ENCODE measurements around the gene CYP24A1.

CYP24A1 gene

DNA sequence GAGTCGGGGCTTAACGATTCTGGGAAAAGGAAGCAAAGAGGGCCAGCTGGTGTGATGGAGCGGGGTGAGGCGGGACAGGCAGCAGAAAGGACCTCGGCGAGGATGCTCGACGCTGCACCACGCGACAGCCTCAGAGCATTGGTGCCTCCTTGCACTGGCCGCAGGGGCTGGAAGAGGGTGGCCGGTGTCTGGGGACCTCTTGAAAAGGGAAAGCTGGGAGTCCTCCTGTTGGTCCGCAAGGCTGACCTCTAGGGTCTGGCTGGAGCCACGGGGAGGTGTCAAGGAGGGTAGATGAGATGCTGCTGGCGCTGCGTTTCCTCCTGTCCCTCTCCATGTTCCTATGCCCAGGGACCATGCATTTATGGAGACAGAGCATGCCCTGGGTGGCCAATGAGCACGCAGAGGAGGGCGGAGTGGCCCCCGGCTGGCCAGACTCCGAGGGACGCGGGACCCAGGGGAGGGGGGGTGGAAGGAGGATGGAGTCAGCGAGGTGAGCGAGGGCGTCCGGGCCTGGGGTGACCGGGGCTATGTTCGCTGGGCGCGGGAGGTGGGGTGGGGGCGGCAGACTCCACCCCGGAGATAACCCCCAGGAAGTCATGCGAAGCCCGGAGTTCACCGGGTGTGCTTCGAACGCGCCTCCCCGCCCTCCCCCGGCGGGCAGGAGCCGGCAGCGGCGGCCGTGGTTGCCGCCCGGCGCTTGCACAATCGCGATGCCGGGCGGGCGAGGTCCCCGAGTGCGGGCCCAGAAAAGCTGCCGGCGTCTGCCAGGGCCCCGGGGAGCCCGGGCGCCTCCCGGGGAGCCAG, at the start of gene CYP24A1:
TSS of gene CYP24A1 (minus strand) at position 334 of the 804 bp plus-strand sequence. CDS start 407 bp downstream, outside the sequence.
- H3K36me3 Mint-ChIP-seq (ENCODE audit: low read depth), result no peaks in the 10 kb centered on the region
- peak within 1 kb of the TSS; percentile 48 for H3K4me3 Mint-ChIP-seq
- H3K9me3 Mint-ChIP-seq, result no peaks in the 10 kb centered on the region
- no peak for DNase-seq
- no peak within 1 kb of the TSS for H3K27ac Mint-ChIP-seq
- H3K27me3 Mint-ChIP-seq, result peaks cover 88% of the 10 kb centered on the region
- H3K4me1 Mint-ChIP-seq (ENCODE audit: low read depth), result peaks cover 22% of the 10 kb centered on the region

DNA sequence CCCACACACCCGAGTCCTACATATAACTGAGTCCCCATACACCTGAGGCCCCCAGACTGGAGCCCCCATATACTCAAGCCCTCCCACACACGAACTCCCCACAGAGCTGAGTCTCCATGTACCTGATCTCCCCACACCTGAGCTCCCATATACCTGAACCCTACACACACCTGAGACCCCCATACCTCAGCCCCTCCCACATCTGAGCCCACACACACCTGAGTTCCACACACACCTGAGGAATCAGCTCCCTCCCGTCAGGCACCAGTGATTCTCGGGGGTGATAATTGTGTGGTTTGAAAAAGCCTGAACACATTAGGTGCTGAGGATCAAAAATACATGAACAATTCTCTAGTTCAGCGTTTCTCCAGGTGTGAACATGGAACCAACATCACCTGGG, 49.5 kb upstream of the CYP24A1 start:
- Mint-ChIP-seq H3K9me3 (peaks cover 7% of the 10 kb centered on the region), H3K27ac (peak overlapping the region; percentile 31), H3K4me1 (ENCODE audit: low read depth) (peaks cover 31% of the 10 kb centered on the region), H3K4me3 (no peak overlapping the region), H3K27me3 (no peaks in the 10 kb centered on the region), H3K36me3 (ENCODE audit: low read depth) (peaks cover 24% of the 10 kb centered on the region)
- no peak for DNase-seq

GRCh38 chr20:54221996-54222890, 48.5 kb upstream of the CYP24A1 start:
- no peak for DNase-seq
- no peaks in the 10 kb centered on the region for H3K9me3 Mint-ChIP-seq
- peaks cover 32% of the 10 kb centered on the region for H3K36me3 Mint-ChIP-seq (ENCODE audit: low read depth)
- H3K4me3 Mint-ChIP-seq, result no peak overlapping the region
- H3K27me3 Mint-ChIP-seq, result no peaks in the 10 kb centered on the region
- H3K27ac Mint-ChIP-seq, result peak overlapping the region; percentile 87
- peaks cover 26% of the 10 kb centered on the region for H3K4me1 Mint-ChIP-seq (ENCODE audit: low read depth)

- peak overlapping the region; percentile 87 for H3K27ac Mint-ChIP-seq
- H3K4me1 Mint-ChIP-seq (ENCODE audit: low read depth), result peaks cover 27% of the 10 kb centered on the region
- peaks cover 38% of the 10 kb centered on the region for H3K36me3 Mint-ChIP-seq (ENCODE audit: low read depth)
- no peaks in the 10 kb centered on the region for H3K9me3 Mint-ChIP-seq
- H3K4me3 Mint-ChIP-seq, result no peak overlapping the region
- no peak for DNase-seq
- no peaks in the 10 kb centered on the region for H3K27me3 Mint-ChIP-seq
Measured at GRCh38 chr20:54221353-54221752, 47.6 kb upstream of the CYP24A1 start.

DNA sequence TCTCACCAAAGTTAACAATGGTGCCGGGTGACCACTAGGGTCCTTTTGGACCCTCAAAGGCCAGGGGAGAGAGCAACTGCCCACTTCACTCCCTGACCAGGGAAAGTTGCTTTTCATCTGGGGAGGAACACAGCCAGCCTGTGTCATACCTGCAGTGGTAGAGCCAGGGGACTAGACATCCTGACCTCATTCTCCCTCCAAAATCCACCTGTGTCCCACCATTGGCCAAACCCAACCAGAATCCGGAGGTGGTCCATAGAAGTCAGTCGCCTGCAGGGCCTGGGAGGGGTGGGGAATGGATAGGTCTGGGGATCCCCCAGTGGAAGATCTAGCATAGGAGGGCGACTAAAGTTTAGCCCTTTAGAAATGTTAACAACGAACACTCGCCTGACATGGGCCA, 46.9 kb upstream of the CYP24A1 start:
- H3K4me3 Mint-ChIP-seq, result no peak overlapping the region

DNA sequence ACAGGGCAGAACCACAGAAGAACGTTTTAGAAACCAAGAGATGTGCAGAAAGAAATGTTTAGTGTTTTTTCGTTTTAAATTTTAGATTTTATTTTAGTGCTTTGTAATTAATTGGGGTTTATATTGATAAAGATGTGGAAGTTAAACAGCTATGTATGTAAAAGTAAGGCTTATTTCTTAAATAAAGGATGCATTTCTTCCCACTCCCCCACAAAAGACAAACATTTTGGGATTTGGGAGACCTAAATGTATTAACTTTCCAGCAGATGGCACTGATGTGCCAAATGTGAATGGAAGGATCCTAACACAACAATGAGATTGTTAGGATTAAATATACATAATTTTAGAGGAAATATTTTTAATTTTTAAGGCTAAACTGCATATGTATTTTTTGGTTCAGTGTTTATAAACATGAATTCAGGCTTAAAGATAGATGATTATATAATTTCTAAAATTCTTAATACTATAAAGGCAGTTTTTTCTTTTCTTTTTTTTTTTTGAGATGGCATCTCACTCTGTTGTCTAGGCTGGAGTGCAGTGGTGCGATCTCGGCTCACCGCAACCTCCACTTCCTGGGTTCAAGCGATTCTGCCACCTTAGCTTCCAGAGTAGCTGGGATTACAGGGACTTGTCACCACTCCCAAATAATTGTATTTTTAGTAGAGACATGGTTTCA, 46.1 kb upstream of the CYP24A1 start:
- Mint-ChIP-seq H3K4me3 (no peak overlapping the region), H3K36me3 (ENCODE audit: low read depth) (peaks cover 53% of the 10 kb centered on the region), H3K27ac (no peak overlapping the region), H3K4me1 (ENCODE audit: low read depth) (peaks cover 31% of the 10 kb centered on the region), H3K27me3 (no peaks in the 10 kb centered on the region), H3K9me3 (no peaks in the 10 kb centered on the region)
- no peak for DNase-seq

More for the DNA sequence above, 46.9 kb upstream of the CYP24A1 start:
- Mint-ChIP-seq H3K27ac (peak overlapping the region; percentile 87), H3K9me3 (no peaks in the 10 kb centered on the region), H3K4me1 (ENCODE audit: low read depth) (peaks cover 29% of the 10 kb centered on the region), H3K27me3 (no peaks in the 10 kb centered on the region), H3K36me3 (ENCODE audit: low read depth) (peaks cover 45% of the 10 kb centered on the region)
- no peak for DNase-seq

GRCh38 chr20:54218470-54218869, 44.7 kb upstream of the CYP24A1 start:
- Mint-ChIP-seq H3K27me3 (no peaks in the 10 kb centered on the region), H3K36me3 (ENCODE audit: low read depth) (peaks cover 62% of the 10 kb centered on the region), H3K4me1 (ENCODE audit: low read depth) (peaks cover 37% of the 10 kb centered on the region), H3K9me3 (no peaks in the 10 kb centered on the region), H3K4me3 (no peak overlapping the region), H3K27ac (peak overlapping the region; percentile 84)
- no peak for DNase-seq

GRCh38 chr20:54217762-54218161, 44.0 kb upstream of the CYP24A1 start:
- Mint-ChIP-seq H3K27ac (no peak overlapping the region), H3K4me1 (ENCODE audit: low read depth) (peaks cover 42% of the 10 kb centered on the region), H3K4me3 (no peak overlapping the region), H3K9me3 (no peaks in the 10 kb centered on the region), H3K36me3 (ENCODE audit: low read depth) (peaks cover 66% of the 10 kb centered on the region), H3K27me3 (no peaks in the 10 kb centered on the region)
- DNase-seq, result no peak

GRCh38 chr20:54215157-54215789, 41.5 kb upstream of the CYP24A1 start:
- Mint-ChIP-seq H3K4me3 (no peak overlapping the region), H3K36me3 (ENCODE audit: low read depth) (peaks cover 73% of the 10 kb centered on the region), H3K9me3 (no peaks in the 10 kb centered on the region), H3K27ac (no peak overlapping the region), H3K4me1 (ENCODE audit: low read depth) (peaks cover 41% of the 10 kb centered on the region), H3K27me3 (no peaks in the 10 kb centered on the region)
- no peak for DNase-seq

GRCh38 chr20:54214566-54214965, 40.8 kb upstream of the CYP24A1 start:
- Mint-ChIP-seq H3K27ac (peak overlapping the region; percentile 14), H3K27me3 (no peaks in the 10 kb centered on the region), H3K4me3 (no peak overlapping the region), H3K9me3 (no peaks in the 10 kb centered on the region), H3K4me1 (ENCODE audit: low read depth) (peaks cover 48% of the 10 kb centered on the region), H3K36me3 (ENCODE audit: low read depth) (peaks cover 72% of the 10 kb centered on the region)
- DNase-seq, result no peak

DNA sequence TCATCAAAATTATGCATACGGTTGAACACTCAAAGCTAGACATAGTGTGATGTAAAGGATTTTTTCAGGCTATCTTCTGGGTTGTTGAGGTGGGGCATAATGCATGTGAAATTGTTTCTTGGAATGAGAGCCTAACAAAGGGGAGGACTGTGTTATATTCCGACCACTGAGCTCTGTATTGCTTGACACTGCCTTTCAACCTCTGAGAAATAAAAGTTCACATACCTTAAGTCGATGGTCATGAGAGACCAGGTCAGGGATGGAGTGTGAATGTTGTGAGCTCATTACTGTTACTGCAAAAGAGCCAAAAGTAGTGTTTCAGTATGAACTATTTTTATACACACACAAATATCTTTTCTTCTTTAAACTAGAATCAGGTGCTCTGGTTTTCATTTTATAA, 39.1 kb upstream of the CYP24A1 start:
- Mint-ChIP-seq H3K27ac (peak overlapping the region; percentile 15), H3K36me3 (ENCODE audit: low read depth) (peaks cover 72% of the 10 kb centered on the region), H3K4me3 (no peak overlapping the region), H3K9me3 (no peaks in the 10 kb centered on the region), H3K27me3 (no peaks in the 10 kb centered on the region), H3K4me1 (ENCODE audit: low read depth) (peaks cover 58% of the 10 kb centered on the region)
- no peak for DNase-seq

- peaks cover 68% of the 10 kb centered on the region for H3K36me3 Mint-ChIP-seq (ENCODE audit: low read depth)
- no peaks in the 10 kb centered on the region for H3K9me3 Mint-ChIP-seq
- no peak overlapping the region for H3K4me3 Mint-ChIP-seq
- peak overlapping the region; percentile 29 for H3K27ac Mint-ChIP-seq
- no peak for DNase-seq
- H3K4me1 Mint-ChIP-seq (ENCODE audit: low read depth), result peaks cover 61% of the 10 kb centered on the region
- no peaks in the 10 kb centered on the region for H3K27me3 Mint-ChIP-seq
Measured at GRCh38 chr20:54212226-54212625, 38.4 kb upstream of the CYP24A1 start.

DNA sequence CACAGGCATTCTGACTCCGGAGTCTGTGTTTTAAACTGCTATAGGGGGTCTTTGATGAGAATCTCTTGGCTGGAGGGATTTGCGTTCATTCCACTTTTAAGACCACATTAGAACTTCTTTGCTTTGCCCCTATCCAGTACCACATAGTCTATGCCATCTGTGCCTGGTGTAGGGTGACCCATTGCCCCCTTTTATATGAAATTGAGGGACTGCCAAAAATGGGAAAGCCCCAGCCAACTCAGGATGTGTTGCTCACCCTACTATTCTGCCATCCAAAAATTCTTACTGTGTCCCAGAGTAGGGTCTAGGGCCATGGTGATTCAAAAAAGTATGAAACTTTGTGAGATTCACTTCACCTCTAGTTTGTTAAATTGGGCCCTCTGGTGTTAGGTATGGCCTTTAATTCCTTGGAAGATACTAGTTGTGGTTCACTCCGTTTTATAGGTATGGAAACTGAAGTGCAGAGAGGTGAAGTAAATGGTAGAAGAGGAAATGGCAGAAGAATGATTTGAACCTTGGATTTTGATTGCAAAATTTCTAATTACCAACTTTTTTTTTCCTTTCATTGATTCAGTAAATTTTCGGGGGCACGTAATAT, 35.5 kb upstream of the CYP24A1 start:
- Mint-ChIP-seq H3K4me3 (peak overlapping the region; percentile 95), H3K36me3 (ENCODE audit: low read depth) (peaks cover 42% of the 10 kb centered on the region), H3K27ac (peak overlapping the region; percentile 91), H3K9me3 (no peaks in the 10 kb centered on the region), H3K27me3 (no peaks in the 10 kb centered on the region), H3K4me1 (ENCODE audit: low read depth) (peaks cover 68% of the 10 kb centered on the region)
- no peak for DNase-seq

Data from activated T-cell treated with anti-CD3 and anti-CD28 coated beads, Interleukin-2, amount 50 U/mL, for 24 hours (primary cell).